Fibroblast of peridontal ligament (primary cell): ENCODE results near the gene FBLN1.
A peak's percentile ranks its signal among the peaks of the same experiment; 100 is the strongest.
"Not testable (repeated sequence)": the region's sequence is repeated elsewhere in the genome, so short reads cannot be mapped to it uniquely, and the experiment has no call there.

Experiments
- DNase-seq: peaks from one replicate; pipeline ENCODE4 v3.0.0-alpha.2; 2010; ENCODE audit errors: extremely low read depth

The FBLN1 gene

DNA sequence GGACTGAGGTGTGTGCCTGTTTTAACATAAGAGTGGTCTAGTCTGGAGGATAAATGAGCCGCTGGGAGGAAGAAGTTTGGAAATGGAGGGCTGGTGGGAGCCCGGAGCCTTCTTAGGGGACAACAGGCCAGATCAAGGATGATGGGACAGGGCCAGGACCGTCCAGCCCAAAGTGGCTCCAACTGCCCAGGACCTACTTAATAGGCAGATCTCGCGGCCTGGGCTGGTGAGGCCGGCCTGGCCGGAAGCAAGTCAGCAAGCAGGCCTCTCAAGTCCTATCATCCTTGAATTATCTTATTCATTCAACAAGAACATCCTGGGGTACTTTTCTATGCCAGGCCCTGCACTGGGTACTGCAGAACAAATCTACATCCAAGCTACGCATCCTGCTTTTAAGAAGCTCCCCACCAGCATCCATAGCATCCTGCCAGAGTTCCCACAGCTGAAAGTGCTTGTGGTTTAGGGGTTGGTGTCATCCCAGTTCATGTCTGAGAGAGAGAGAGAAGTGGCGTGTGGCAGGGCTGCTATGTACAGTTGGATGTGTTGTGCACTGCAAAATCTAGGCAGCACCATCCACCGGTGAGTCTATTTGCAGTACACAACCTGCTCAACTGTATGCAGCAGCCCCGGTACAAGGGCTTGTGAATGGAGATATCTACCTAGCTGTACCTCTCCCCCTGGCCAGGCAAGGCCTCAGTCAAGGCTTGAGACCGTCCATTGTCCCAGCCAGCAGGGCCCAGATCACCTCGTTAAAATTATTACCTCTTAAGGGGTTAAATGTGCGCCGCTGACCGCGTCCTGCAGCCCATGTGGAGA lies 82.1 kb downstream of the FBLN1 start:
- DNase-seq, result no peak

DNA sequence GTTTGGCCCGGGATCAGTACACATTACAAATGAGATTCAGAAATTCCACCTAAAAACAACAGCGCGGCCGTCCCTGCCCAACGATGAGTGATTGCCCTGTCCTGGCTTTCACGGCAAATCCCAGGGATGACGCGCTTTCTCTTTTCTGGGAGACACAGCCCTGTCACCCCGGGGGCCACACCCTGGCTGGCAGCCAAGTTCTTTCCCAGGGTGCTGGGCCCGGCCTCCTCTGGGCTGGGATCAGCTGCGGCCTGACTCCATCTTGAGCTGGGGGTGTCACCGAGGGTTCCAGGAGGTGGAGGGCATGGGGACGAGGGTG lies 82.7 kb downstream of the FBLN1 start:
- DNase-seq, result no peak

- no peak for DNase-seq
These were observed 83.4 kb downstream of the FBLN1 start for GRCh38 chr22:45585946-45586540.

- no peak for DNase-seq
These were observed 84.1 kb downstream of the FBLN1 start for GRCh38 chr22:45586651-45587405.

- DNase-seq, result no peak
These were observed 85.2 kb downstream of the FBLN1 start for GRCh38 chr22:45587638-45588505.

- no peak for DNase-seq
These were observed 86.9 kb downstream of the FBLN1 start for GRCh38 chr22:45589556-45589955.

DNA sequence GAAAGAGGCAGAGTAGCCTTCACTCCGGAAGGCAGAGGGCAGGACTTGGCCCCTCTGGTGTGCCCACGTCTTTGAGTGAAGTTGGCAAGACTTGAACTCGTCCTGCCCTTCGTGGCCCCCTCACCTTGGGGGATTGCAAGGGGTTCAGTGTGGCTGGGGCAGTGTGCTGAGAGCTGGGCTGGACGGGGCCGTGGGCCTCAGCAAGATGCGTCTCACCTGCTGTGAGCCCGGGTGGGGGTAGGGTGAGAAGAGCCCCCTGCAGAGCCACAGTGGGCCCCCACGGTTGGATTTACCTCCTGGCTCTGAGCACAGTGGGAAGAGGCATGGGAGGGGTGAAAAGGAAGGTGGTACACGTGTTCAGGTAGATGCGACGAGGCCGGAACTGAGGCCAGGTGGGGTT lies 87.6 kb downstream of the FBLN1 start:
- DNase-seq, result no peak

DNA sequence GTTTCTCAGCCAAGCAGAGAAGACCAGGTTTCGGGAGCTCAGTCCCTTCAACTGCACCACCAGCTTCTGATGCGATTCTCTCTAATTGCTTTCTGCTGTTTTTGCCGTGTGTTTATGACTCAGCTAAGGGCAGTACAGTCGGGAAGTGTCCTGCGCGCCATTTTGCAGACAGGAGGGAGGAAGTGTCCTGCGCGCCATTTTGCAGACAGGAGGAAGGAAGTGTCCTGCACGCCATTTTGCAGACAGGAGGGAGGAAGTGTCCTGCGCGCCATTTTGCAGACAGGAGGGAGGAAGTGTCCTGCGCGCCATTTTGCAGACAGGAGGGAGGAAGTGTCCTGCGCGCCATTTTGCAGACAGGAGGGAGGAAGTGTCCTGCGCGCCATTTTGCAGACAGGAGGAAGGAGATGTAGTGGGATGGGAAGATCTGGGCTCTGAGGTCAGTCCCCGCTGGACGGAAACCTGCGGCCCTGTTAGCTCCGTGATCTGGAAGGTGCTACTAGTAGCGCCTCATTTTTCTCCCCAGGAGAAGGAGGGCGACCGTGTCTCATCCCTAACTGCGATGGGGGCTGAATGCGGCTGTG lies 89.0 kb downstream of the FBLN1 start:
- not testable (repeated sequence) for DNase-seq

GRCh38 chr22:45594123-45594941 lies 91.6 kb downstream of the FBLN1 start:
- no peak for DNase-seq

GRCh38 chr22:45597460-45598192 lies 94.9 kb downstream of the FBLN1 start:
- no peak for DNase-seq

DNA sequence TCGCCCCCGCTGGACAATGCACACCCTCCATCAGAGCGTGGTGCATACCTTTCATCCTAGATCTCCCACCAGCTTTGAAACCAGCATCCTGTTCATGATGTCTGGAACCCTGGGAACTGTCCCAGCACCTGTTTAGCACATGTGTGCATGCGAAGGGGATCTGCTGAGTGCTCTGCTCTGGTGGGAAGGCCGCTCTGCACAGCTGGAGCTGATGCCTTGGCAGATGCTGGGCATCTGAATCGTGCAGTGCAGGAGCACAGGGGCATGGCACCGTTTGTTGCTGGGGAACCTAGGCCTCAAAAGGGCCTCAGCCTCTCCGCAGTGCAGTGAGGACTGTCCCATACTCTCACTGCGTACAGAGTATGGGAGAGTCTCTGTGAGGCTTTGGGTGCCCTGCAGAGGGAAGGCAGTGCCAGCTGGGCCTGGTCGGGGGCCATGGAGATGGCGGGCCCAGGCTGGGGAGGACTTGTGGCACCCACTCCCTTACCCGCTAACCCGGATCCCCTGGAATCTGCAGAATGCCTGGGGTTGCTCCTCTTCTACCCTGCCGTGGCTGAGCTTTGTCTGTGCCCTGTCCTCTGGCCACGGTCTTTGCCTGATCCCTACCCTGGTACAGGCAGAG lies 96.0 kb downstream of the FBLN1 start:
- DNase-seq, result no peak

- no peak for DNase-seq
These were observed 97.3 kb downstream of the FBLN1 start for GRCh38 chr22:45599836-45600577.

DNA sequence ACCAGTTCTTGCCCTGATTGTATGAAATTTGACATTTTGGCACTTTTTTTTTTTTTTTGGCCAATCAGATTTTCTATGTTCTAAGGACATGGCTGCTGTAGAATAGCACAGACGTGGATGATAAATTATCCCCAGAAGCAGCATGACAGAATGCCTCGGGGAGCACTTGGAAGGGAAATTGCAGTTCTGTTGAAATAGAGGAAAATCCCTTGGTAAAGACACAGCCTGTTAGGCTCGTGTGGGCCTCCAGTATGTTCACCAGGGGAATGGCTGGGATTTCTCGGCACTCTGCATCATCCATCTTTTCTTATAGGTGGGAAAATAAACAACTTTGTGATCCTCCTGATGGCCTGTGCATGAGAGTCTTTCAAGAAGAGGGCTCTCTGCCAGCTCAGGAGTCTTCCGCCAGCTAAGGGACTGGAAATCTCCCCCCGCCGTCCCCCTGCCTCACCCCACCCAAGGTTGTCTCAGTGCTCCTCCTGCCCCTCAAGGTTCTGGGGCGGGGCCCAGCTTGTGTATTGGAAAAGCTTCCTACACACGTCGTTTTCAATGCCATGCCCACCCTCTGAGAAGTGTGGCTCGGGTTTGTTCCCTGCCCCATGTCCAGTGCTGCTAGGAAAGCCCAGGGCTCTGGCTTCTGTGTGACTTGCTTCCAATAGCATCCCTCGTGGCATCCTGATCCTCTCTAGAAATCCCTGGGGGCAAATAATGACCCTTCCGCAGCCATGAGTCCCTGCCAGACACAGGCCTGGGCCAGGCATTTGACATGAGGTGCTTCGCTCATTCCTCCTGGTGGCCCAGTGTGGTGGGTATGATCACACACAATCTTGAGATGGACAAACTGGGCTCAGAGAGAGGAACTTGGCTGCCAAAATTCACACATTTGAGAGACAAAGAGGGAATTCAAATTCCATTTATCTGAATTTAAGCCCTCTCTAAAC lies 98.4 kb downstream of the FBLN1 start:
- peak; percentile 56 for DNase-seq

GRCh38 chr22:45602004-45602733 lies 99.5 kb downstream of the FBLN1 start:
- no peak for DNase-seq

GRCh38 chr22:45602824-45603595 lies 100.3 kb downstream of the FBLN1 start:
- DNase-seq, result peak; percentile 26

- no peak for DNase-seq
These were observed 100.9 kb downstream of the FBLN1 start for GRCh38 chr22:45603619-45604018.
